Gastrocnemius medialis (tissue), 4 donors: ENCODE measurements around the gene AQP6. TPM values are rescaled to one million over a fixed set of nuclear protein-coding genes. Genes with fewer than 3 reads are reported as not detected.
A peak's percentile ranks its signal among the peaks of the same experiment; 100 is the strongest.

Experiments used
- ATAC-seq, 2 donors: fragments of 150-250 bp; one replicate each; pipeline ENCODE4 v1.9.1; 2016
- DNase-seq, 2 donors: peaks; one replicate each; pipeline ENCODE4 v3.0.0-alpha.2; 2019
- H3K27ac ChIP-seq, 4 donors: fragments of 200-600 bp; sonication (generic); 1 replicate in 1 of 4; 2 replicates in 3 of 4; pipeline ENCODE4 v1.5.1; 2016 to 2018; ENCODE audit warnings: mild to moderate bottlenecking in 2 of 4, moderate library complexity in 1 of 4
- H3K27me3 ChIP-seq, 3 donors: fragments of 200-600 bp; sonication (generic) in 2 of 3; 1 replicate in 1 of 3; 2 replicates in 2 of 3; pipeline versions ENCODE4 v1.5.1 to v1.6.0; 2016 to 2019; ENCODE audit warnings: mild to moderate bottlenecking in 1 of 3, moderate library complexity in 1 of 3
- H3K36me3 ChIP-seq, 2 donors: fragments of 200-600 bp; sonication (generic) in 1 of 2; one replicate each; pipeline ENCODE4 v1.5.1; 2017 to 2018
- H3K4me1 ChIP-seq, 2 donors: fragments of 200-600 bp; sonication (generic) in 1 of 2; one replicate each; pipeline ENCODE4 v1.5.1; 2016 to 2017; ENCODE audit warnings: mild to moderate bottlenecking in 2 of 2
- H3K4me3 ChIP-seq, 4 donors: fragments of 200-600 bp; sonication (generic) in 3 of 4; 1 replicate in 1 of 4; 2 replicates in 3 of 4; pipeline ENCODE4 v1.5.1; 2016 to 2019; ENCODE audit warnings: mild to moderate bottlenecking in 2 of 4
- H3K9me3 ChIP-seq, 3 donors: fragments of 200-600 bp; sonication (generic) in 2 of 3; 1 replicate in 1 of 3; 2 replicates in 2 of 3; pipeline ENCODE4 v1.5.1; 2016 to 2019
- CTCF ChIP-seq, 5 experiments: fragments of 450-650 bp in 3 of 5; fragments of 200-600 bp in 2 of 5; sonication (generic) in 2 of 5; IDR thresholded peaks in 4 of 5; conservative IDR thresholded peaks in 1 of 5; 1 replicate in 4 of 5; 2 replicates in 1 of 5; pipeline ENCODE4 v1.5.1; 2016 to 2019; ENCODE audit warnings: antibody characterized with exemption in 5 of 5, mild to moderate bottlenecking in 3 of 5, moderate library complexity in 3 of 5
- POLR2A ChIP-seq, 2 donors: fragments of 450-650 bp; IDR thresholded peaks; one replicate each; pipeline ENCODE4 v1.6.1; 2017; ENCODE audit warnings: antibody characterized with exemption in 2 of 2, mild to moderate bottlenecking in 2 of 2, moderate library complexity in 2 of 2
- in situ Hi-C, 4 donors: fragments of 200-750 bp; cut with MboI; loops; one replicate each; pipeline versions ENCODE4 v1.15.0 to v1.8.0; 2017; ENCODE audit warnings: low sequenced_read_pairs in 4 of 4
- intact Hi-C: fragments of 100-400 bp; cut with DNase I; formaldehyde crosslinking; loops from one replicate; pipeline ENCODE4 v1.15.1; 2023; ENCODE audit warnings: low total_unique reads
- total RNA-seq, 4 donors: library from RNA; depleted of rRNA; stranded (reverse); fragments of >200 nt; gene quantifications; one replicate each; pipeline versions ENCODE4 v1.1.0 to v1.2.3, GENCODE V29; 2016

Gene AQP6
- total RNA-seq, 4 donors from 2014 or later: not detected

GRCh38 chr12:49960474-49961110 is 12.2 kb upstream of the AQP6 start:
- TF ChIP-seq CTCF (IDR thresholded peaks at IDR 0.05 in 4 of 5, conservative IDR thresholded peaks at IDR 0.05 in 1 of 5): no peak
- no peak for TF ChIP-seq POLR2A (IDR thresholded peaks at IDR 0.05)
- ATAC-seq (no peak), DNase-seq (no peak)
- Histone ChIP-seq H3K27ac (no peak overlapping the region), H3K9me3 (no peaks in the 10 kb centered on the region), H3K36me3 (no peaks in the 10 kb centered on the region), H3K4me3 (no peak overlapping the region), H3K4me1 (no peaks in the 10 kb centered on the region), H3K27me3 (peaks cover 27 to 37% (median 29%) of the 10 kb centered on the region in 3 donors)
- in situ Hi-C loops: no loop called here
- intact Hi-C loops: loop anchor here (10.0 kb wide), 1 partner anchor 96 kb away; no protein-coding TSS in a partner anchor

- peak within 1 kb of the TSS in 2 of 4 donors; percentile 22 to 37 for H3K4me3 ChIP-seq
- no peak within 1 kb of the TSS for H3K27ac ChIP-seq
- intact Hi-C loops (loop anchor here (10.0 kb wide), 1 partner anchor 97 kb away; no protein-coding TSS in a partner anchor), in situ Hi-C loops (no loop called here)
- peaks cover 21 to 33% (median 26%) of the 10 kb centered on the region in 3 donors for H3K27me3 ChIP-seq
- H3K9me3 ChIP-seq: no peaks in the 10 kb centered on the region
- H3K36me3 ChIP-seq: no peaks in the 10 kb centered on the region
- ATAC-seq (no peak), DNase-seq (no peak)
- TF ChIP-seq POLR2A (IDR thresholded peaks at IDR 0.05) (no peak), CTCF (IDR thresholded peaks at IDR 0.05 in 4 of 5, conservative IDR thresholded peaks at IDR 0.05 in 1 of 5) (no peak)
- no peaks in the 10 kb centered on the region for H3K4me1 ChIP-seq
Measured at GRCh38 chr12:49961111-49961922, 11.4 kb upstream of the AQP6 start, which contains the start of gene AQP5. AQP5 (plus strand) TSS chr12:49961872; CDS start chr12:49962018, 146 bp downstream.

- H3K27ac ChIP-seq: no peak overlapping the region
- no peaks in the 10 kb centered on the region for H3K36me3 ChIP-seq
- DNase-seq (no peak), ATAC-seq (no peak)
- no peaks in the 10 kb centered on the region for H3K9me3 ChIP-seq
- no peak overlapping the region for H3K4me3 ChIP-seq
- in situ Hi-C loops (no loop called here), intact Hi-C loops (loop anchor here (10.0 kb wide), 1 partner anchor 97 kb away; no protein-coding TSS in a partner anchor)
- peaks cover 21 to 29% (median 26%) of the 10 kb centered on the region in 3 donors for H3K27me3 ChIP-seq
- TF ChIP-seq CTCF (IDR thresholded peaks at IDR 0.05 in 4 of 5, conservative IDR thresholded peaks at IDR 0.05 in 1 of 5): no peak
- TF ChIP-seq POLR2A (IDR thresholded peaks at IDR 0.05): no peak
- peaks cover 0 to 1% of the 10 kb centered on the region in 2 donors for H3K4me1 ChIP-seq
Measured at GRCh38 chr12:49961993-49962764, 10.6 kb upstream of the AQP6 start.

- no peaks in the 10 kb centered on the region for H3K36me3 ChIP-seq
- intact Hi-C loops (loop anchor here (10.0 kb wide), 1 partner anchor 98 kb away; no protein-coding TSS in a partner anchor), in situ Hi-C loops (no loop called here)
- peaks cover 0 to 5% of the 10 kb centered on the region in 2 donors for H3K4me1 ChIP-seq
- TF ChIP-seq POLR2A (IDR thresholded peaks at IDR 0.05) (no peak), CTCF (IDR thresholded peaks at IDR 0.05 in 4 of 5, conservative IDR thresholded peaks at IDR 0.05 in 1 of 5) (no peak)
- no peak for ATAC-seq
- DNase-seq: no peak
- H3K4me3 ChIP-seq: no peak overlapping the region
- H3K27ac ChIP-seq: no peak overlapping the region
- no peaks in the 10 kb centered on the region for H3K9me3 ChIP-seq
- peaks cover 21 to 36% (median 32%) of the 10 kb centered on the region in 3 donors for H3K27me3 ChIP-seq
Measured at GRCh38 chr12:49962861-49963765, 9.6 kb upstream of the AQP6 start.
